Suprapubic skin (tissue), 3 donors: ENCODE data around the gene SHISA9.

Experiments used
- POLR2AphosphoS5 ChIP-seq, 3 donors: sonication (generic); formaldehyde crosslinking; IDR thresholded peaks; one replicate each; pipeline ENCODE4 v1.6.1; 2017; ENCODE audit warnings: antibody characterized with exemption in 3 of 3
- TF ChIP-seq, protein P1 (sequence below), 2 donors: fragments of 200-600 bp in 1 of 2; fragments of 450-650 bp in 1 of 2; sonication (generic) in 1 of 2; IDR thresholded peaks; one replicate each; pipeline ENCODE4 v1.5.1; 2016 to 2019; ENCODE audit warnings: antibody characterized with exemption in 2 of 2, mild to moderate bottlenecking in 1 of 2, moderate library complexity in 1 of 2

- TF ChIP-seq, protein P1, sequence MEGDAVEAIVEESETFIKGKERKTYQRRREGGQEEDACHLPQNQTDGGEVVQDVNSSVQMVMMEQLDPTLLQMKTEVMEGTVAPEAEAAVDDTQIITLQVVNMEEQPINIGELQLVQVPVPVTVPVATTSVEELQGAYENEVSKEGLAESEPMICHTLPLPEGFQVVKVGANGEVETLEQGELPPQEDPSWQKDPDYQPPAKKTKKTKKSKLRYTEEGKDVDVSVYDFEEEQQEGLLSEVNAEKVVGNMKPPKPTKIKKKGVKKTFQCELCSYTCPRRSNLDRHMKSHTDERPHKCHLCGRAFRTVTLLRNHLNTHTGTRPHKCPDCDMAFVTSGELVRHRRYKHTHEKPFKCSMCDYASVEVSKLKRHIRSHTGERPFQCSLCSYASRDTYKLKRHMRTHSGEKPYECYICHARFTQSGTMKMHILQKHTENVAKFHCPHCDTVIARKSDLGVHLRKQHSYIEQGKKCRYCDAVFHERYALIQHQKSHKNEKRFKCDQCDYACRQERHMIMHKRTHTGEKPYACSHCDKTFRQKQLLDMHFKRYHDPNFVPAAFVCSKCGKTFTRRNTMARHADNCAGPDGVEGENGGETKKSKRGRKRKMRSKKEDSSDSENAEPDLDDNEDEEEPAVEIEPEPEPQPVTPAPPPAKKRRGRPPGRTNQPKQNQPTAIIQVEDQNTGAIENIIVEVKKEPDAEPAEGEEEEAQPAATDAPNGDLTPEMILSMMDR (IDR thresholded peaks at IDR 0.05), result no peak
- TF ChIP-seq POLR2AphosphoS5 (IDR thresholded peaks at IDR 0.05), result no peak
Observed at GRCh38 chr16:13100970-13101369, 199.6 kb downstream of the SHISA9 start.
